ENCODE measurements around the gene GNPTAB.

GNPTAB gene

DNA sequence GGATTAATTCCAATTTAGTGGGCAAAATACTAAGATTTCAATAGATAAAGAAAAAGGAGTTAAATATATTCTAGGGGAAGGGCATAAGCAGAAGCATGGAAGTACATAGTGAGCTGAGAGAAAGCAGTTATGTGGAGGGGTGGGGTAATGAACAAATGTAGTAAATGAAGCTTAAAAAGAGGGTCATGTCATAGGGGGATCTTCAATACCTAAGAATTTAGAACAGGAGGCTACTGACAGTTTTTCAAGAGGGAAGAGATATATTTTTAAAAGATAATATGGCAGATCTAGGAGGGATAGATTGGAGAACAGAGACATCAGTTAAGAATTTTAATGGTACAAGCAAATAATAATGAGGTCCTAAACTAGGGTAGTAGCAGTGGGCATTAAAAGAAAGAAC is 100.9 kb downstream of the GNPTAB start:
- DNase-seq, result no peak

GRCh38 chr12:101727098-101727497 is 103.7 kb downstream of the GNPTAB start:
- DNase-seq, result no peak

GRCh38 chr12:101722392-101722791 is 108.4 kb downstream of the GNPTAB start:
- DNase-seq, result no peak

- DNase-seq, result no peak
Observed at GRCh38 chr12:101720118-101720517, 110.6 kb downstream of the GNPTAB start.

DNA sequence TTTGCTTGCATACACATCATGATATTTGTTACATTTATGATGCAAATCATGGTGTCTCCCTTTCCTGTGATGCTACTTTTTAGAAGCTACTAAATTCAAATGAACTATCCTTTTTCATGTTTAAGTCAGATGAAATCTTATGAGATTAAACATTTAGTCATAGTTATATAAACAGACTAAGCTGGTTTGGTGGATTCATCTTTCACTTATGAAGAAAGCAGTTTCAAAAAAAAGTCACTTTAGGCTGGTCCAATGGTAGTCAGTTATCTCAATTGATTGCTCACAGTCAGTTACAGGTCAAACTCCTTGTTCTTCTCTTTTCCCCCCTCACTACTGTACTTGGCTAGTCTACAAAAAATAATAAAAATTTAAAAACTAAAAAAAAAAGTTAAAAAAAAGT is 111.2 kb downstream of the GNPTAB start:
- no peak for DNase-seq

DNA sequence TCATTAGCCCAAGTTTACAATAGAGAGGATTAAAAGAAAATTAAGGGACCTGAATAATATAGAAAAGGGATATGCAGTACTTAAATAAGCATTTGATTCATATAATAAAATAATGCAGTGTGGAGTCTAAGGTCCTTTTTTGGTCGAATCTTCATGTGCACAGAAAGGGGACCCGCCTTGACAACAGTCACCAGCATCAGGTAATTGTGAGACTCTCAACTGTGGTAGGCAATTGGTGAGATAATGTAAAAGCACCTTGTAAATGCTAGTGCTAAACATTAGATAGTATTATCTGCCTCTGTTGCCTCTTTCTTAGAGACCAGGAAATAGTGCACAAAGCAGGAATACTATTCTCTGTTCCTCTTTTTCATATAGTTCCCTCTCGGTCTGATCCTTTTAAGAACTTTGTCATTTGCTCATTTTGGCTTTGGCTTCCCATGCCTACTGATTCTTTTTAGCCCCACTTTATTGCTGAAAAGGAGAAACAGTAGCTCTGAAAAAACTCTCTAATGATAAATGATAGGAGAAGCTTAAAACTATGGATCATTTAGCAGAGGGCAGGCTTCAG is 115.8 kb downstream of the GNPTAB start:
- DNase-seq, result no peak

- DNase-seq, result no peak
Observed at GRCh38 chr12:101713930-101714329, 116.8 kb downstream of the GNPTAB start.

GRCh38 chr12:101713059-101713682 is 117.6 kb downstream of the GNPTAB start:
- no peak for DNase-seq

GRCh38 chr12:101710288-101710687 is 120.5 kb downstream of the GNPTAB start:
- no peak for DNase-seq

GRCh38 chr12:101707131-101707782 is 123.5 kb downstream of the GNPTAB start:
- DNase-seq, result no peak

- no peak for DNase-seq
Observed at GRCh38 chr12:101706403-101706802, 124.4 kb downstream of the GNPTAB start.

DNA sequence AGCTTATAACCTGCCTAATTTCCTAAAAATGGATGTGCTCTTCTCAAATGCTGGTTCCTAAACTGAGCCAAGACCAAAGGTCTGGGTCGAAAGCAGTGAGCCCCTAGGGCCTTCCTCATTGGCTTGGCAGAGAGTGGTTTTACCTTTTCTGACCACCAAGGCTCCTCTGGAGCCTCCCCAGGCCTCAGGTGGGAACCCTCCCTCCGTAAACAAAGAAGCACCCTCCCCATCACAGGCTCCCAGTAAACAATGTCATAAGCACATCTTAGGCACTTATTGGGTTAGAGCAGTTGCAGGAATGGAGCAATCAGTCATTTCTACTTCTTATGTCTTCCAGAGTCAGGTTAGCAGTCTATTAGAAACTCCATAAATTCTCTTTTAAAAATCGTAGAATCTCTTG is 127.3 kb downstream of the GNPTAB start:
- no peak for DNase-seq

GRCh38 chr12:101700299-101700820 is 130.4 kb downstream of the GNPTAB start:
- no peak for DNase-seq

DNA sequence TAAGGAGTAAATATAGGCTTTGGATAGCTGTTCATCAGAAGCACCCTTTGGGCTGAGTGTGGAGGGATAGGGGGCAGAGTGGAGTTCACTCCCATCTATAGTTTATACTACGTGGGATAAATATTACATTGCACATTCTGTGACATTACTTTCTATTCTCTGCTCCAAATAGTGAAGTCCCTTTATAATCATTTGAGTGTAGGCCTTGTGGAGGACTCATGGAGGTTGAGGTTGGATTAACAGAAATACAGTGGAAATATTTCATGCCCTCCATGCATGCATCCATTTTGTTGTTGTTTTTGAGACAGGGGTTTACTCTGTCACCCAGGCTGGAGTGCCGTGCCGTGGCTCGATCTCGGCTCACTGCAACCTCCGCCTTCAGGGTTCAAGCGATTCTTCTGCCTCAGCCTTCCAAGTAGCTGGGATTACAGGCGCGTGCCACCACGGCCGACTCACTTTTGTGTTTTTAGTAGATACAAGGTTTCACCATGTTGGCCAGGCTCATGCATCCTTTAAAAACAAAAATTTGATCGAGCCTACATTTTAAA is 131.9 kb downstream of the GNPTAB start:
- DNase-seq, result no peak

- peak; percentile 5 for DNase-seq
Observed at GRCh38 chr12:101697930-101698799, 132.6 kb downstream of the GNPTAB start.

DNA sequence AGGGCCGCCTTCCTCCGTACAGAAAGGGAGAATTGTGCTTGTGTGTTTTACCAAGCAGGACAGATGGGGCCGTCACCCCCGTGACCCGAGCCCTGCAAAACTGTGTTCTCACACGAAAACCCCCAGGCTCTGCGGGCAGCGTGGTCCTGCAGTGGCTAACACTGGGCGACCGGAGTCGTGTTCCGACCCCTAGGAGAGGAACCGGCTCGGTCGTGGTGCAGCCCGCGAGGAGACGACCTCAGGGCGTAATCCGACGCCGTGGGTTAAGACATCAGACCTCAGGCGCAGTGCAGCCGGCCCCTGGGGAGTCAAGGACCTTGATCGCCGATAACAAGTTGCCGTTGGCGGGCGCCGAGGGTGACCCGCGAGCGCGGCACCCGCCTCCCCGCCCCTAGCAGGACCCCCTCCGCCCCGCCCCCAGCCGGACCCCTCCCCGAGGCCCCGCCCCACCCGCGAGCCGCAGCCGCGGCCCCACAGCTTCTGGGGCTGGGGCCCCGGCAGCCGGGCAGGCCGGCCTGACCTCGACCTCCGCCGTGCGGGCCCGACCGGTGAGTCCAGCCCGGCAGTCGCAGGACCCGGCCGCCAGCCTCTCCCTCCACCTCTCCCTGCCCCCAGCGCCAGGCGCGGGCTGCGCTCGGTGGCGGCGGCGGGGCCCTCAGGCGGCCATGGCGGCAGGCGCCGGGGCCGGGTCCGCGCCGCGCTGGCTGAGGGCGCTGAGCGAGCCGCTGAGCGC is 133.4 kb downstream of the GNPTAB start, which contains the start of gene CHPT1:
Gene CHPT1, plus strand, starts transcription at position 444 of the 733 bp plus-strand sequence. Its CDS starts 222 bp downstream, at position 666.
- peak; percentile 79 for DNase-seq

DNA sequence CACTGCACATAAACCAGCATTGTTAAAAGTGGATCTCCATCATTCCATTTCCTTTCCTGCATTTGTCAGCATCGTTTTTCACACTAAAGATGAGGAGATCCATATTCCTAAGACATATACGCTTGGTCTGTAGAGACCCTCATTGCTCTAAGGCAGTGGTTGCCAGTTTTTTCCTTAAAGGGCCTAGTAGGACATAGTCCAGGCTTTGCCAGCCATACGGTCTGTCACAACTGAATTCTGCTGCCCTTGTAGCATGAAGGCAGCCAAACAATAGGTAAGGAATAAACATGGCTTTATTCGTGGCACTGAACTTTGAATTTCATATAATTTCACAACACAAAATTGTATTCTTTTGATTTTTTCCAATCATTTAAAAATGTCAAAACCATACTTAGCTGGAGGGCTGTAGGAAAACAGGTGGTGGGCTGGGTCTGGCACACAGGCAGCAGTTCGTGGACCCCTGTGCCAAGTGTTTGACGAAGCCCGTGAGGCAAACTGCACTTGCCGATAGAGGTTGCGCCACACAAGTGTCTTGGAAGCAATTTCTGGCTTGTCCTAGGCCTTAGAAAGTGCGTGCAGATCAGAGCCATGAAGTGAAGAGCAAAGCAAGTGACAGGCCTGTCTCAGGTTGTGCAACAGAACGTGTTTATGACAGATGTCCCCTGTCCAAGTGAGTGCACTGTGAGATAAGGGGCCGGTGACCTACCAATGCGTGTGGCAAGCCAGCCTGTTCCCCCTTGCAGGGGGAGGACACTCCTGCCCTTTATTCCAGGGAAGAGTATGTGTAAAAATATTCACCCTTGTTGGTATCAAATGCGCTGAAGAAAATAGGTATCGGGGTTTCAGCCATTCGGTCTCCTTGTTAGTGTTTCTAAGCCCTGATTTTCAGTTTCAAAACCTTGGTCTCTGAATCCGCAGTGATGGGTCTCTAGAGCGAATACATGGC is 134.2 kb downstream of the GNPTAB start:
- peak; percentile 11 for DNase-seq

DNA sequence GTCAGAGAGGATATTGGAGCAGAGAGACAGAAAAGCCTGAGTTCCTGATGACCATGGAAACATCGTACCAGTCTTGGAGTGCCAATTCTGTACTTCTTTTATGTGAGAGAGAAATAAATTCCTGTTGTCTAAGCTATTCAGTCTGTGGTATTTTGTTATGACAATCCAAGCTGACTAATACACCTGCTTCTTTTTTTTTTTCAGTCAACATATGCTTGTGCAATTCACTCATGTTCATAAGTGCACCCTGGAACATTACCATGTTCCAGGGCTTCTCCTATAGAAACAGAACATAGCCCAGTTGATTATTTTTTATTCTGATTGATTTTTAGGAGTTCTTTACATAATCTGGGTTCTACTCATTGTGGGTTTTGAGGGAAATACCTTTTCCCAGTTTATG is 135.1 kb downstream of the GNPTAB start:
- DNase-seq, result no peak
